Endothelial cell (in vitro differentiated cells): ENCODE data around the gene MCAT. TPM values are rescaled to one million over a fixed set of nuclear protein-coding genes. Genes with fewer than 3 reads are reported as not detected.

Experiments used
- DNase-seq: peaks from one replicate; pipeline ENCODE4 v3.0.0; 2021; ENCODE audit warnings: low spot score
- H3K27ac Mint-ChIP-seq: one replicate; pipeline ENCODE4 v1.8.0; 2021; ENCODE audit warnings: mixed read lengths, inconsistent platforms; ENCODE audit not compliant: unreplicated experiment
- H3K27me3 Mint-ChIP-seq: one replicate; pipeline ENCODE4 v1.8.0; 2021; ENCODE audit warnings: mild to moderate bottlenecking, moderate library complexity, mixed read lengths, inconsistent platforms; ENCODE audit not compliant: unreplicated experiment
- H3K36me3 Mint-ChIP-seq: one replicate; pipeline ENCODE4 v1.8.0; 2021; ENCODE audit warnings: mild to moderate bottlenecking, low read depth, mixed read lengths, inconsistent platforms; ENCODE audit not compliant: unreplicated experiment
- H3K4me1 Mint-ChIP-seq: one replicate; pipeline ENCODE4 v1.8.0; 2021; ENCODE audit warnings: mild to moderate bottlenecking, mixed read lengths, inconsistent platforms; ENCODE audit not compliant: unreplicated experiment
- H3K4me3 Mint-ChIP-seq: one replicate; pipeline ENCODE4 v1.8.0; 2021; ENCODE audit warnings: mild to moderate bottlenecking, mixed read lengths, inconsistent platforms; ENCODE audit not compliant: unreplicated experiment
- H3K9me3 Mint-ChIP-seq: one replicate; pipeline ENCODE4 v1.8.0; 2021; ENCODE audit warnings: mixed read lengths, inconsistent platforms; ENCODE audit not compliant: unreplicated experiment
- total RNA-seq: library from RNA; stranded (reverse); fragmentation: NEBNext Ultra II Directional; extraction: Animal tissue kit (Norgen Biotek cat#: 25700); gene quantifications from one replicate; pipeline ENCODE4 v1.2.1, GENCODE V29; 2021; ENCODE audit not compliant: unreplicated experiment
- TF ChIP-seq, protein P1 (sequence below): fragments of 200-600 bp; sonication (generic); IDR thresholded peaks from one replicate; pipeline ENCODE4 v1.5.0; 2021; ENCODE audit warnings: antibody characterized with exemption; ENCODE audit not compliant: unreplicated experiment

Gene MCAT
- total RNA-seq, 1 donor from 2014 or later: 10.3 TPM

DNA sequence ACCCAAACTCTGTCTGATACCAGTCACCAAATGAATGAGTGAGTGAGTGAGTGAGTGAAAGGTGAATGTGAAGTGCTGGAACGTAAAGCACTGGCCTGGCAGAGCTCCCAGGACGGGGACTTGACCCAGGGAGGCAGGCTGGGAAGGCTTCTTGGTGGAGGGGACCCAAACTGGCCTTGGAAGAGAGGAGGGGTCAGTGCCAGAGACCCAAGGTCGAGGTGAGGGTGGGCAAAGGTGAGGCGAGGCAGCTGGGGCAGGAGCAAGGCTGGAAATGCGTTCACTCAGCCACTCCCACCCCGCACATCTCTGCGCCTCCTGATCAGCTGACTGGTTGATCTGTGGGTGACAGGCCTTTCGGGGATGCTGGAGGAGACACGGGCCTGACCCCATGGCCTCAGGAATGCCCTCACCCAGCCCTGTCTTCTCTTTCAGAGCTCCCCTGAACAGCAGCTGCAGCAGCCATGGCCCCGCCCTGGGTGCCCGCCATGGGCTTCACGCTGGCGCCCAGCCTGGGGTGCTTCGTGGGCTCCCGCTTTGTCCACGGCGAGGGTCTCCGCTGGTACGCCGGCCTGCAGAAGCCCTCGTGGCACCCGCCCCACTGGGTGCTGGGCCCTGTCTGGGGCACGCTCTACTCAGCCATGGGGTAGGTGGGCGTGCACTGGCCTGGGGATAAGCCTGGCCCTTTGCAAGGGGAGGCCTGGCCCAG is 15.7 kb upstream of the MCAT start:
- TF ChIP-seq, protein P1, sequence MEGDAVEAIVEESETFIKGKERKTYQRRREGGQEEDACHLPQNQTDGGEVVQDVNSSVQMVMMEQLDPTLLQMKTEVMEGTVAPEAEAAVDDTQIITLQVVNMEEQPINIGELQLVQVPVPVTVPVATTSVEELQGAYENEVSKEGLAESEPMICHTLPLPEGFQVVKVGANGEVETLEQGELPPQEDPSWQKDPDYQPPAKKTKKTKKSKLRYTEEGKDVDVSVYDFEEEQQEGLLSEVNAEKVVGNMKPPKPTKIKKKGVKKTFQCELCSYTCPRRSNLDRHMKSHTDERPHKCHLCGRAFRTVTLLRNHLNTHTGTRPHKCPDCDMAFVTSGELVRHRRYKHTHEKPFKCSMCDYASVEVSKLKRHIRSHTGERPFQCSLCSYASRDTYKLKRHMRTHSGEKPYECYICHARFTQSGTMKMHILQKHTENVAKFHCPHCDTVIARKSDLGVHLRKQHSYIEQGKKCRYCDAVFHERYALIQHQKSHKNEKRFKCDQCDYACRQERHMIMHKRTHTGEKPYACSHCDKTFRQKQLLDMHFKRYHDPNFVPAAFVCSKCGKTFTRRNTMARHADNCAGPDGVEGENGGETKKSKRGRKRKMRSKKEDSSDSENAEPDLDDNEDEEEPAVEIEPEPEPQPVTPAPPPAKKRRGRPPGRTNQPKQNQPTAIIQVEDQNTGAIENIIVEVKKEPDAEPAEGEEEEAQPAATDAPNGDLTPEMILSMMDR: no peak
- no peak overlapping the region for H3K27ac Mint-ChIP-seq
- peaks cover 2% of the 10 kb centered on the region for H3K4me1 Mint-ChIP-seq
- H3K9me3 Mint-ChIP-seq: no peaks in the 10 kb centered on the region
- DNase-seq: no peak
- no peaks in the 10 kb centered on the region for H3K36me3 Mint-ChIP-seq
- H3K27me3 Mint-ChIP-seq: peaks cover 6% of the 10 kb centered on the region
- no peak overlapping the region for H3K4me3 Mint-ChIP-seq

DNA sequence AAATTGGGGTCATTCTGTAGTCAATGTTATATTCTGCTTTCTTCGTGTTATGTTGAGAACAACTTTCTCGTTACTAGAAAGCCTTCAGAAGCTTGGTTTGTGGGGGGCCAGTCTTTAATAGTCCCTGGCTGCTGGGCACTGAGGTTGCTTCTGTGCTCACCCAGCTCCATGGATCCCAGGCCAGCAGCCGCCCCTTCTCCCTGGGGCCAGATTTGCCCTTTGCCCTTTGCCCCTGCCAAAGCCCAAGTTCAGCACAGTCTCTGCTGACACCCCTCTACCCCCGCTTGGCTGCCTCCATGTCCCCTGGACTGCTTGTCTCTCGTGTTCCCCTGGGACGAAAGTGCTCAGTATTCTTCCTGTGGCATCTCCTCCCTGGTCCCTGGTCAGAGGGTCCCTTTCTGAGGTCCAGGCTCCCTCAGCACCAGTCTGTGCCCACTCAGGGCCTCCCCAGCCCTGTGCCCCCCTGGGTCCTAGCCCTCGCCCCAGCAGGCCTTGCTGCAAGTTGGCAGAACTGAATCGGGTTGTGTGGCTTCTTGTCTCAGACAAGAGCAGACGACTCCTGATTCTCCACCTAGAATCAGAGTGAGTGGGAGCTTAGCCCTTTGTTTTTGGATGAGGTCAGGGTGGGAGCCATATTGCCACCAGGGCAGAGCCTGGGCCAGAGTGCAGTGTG is 14.8 kb upstream of the MCAT start:
- Mint-ChIP-seq H3K27ac (no peak overlapping the region), H3K36me3 (no peaks in the 10 kb centered on the region), H3K4me3 (no peak overlapping the region), H3K27me3 (peaks cover 6% of the 10 kb centered on the region), H3K9me3 (no peaks in the 10 kb centered on the region), H3K4me1 (peaks cover 1% of the 10 kb centered on the region)
- TF ChIP-seq, protein P1: no peak
- no peak for DNase-seq

DNA sequence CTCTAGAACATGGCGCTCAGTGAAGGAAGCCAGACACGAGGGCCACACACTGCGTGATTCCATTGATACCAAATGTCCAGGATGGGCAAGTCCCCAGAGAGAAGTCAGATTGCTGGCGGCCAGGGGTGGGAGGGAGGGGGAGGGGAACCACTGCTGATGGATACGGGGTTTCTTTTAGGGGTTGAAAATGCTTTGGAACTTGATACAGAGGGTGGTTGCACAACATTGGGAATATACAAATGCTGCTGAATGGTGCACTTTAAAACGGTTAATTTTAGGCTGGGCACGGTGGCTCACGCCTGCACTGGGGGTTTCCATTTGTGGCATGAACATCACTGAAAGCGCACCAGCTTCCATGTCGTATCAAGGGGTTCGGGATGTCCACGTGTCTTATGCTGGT is 13.2 kb upstream of the MCAT start:
- H3K4me3 Mint-ChIP-seq: no peak overlapping the region
- TF ChIP-seq, protein P1: no peak
- H3K27ac Mint-ChIP-seq: no peak overlapping the region
- H3K27me3 Mint-ChIP-seq: peaks cover 6% of the 10 kb centered on the region
- H3K9me3 Mint-ChIP-seq: no peaks in the 10 kb centered on the region
- H3K4me1 Mint-ChIP-seq: peaks cover 2% of the 10 kb centered on the region
- DNase-seq: no peak
- H3K36me3 Mint-ChIP-seq: no peaks in the 10 kb centered on the region

DNA sequence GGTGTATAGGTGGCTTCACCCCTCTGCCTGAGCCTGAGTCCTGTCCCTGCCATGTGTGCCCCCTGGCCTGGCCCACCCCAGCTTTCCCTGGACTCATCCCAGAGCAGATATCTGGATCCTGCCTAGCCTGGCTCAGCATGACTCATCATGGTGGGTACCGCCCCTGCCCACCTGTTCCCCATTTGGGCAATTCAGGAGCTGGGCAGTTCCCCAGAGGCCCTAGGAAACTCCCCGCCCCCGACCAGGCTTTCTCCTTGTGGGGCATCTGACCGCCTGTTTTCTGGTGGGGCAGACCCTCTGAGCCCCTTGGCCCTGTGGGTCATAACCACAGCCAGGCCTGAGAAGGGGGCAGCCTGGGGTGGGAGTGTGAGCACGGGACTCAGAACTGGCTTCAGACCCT is 12.6 kb upstream of the MCAT start:
- no peaks in the 10 kb centered on the region for H3K36me3 Mint-ChIP-seq
- DNase-seq: no peak
- H3K27ac Mint-ChIP-seq: no peak overlapping the region
- peaks cover 6% of the 10 kb centered on the region for H3K4me1 Mint-ChIP-seq
- H3K9me3 Mint-ChIP-seq: no peaks in the 10 kb centered on the region
- TF ChIP-seq, protein P1: no peak
- no peak overlapping the region for H3K4me3 Mint-ChIP-seq
- H3K27me3 Mint-ChIP-seq: peaks cover 9% of the 10 kb centered on the region

DNA sequence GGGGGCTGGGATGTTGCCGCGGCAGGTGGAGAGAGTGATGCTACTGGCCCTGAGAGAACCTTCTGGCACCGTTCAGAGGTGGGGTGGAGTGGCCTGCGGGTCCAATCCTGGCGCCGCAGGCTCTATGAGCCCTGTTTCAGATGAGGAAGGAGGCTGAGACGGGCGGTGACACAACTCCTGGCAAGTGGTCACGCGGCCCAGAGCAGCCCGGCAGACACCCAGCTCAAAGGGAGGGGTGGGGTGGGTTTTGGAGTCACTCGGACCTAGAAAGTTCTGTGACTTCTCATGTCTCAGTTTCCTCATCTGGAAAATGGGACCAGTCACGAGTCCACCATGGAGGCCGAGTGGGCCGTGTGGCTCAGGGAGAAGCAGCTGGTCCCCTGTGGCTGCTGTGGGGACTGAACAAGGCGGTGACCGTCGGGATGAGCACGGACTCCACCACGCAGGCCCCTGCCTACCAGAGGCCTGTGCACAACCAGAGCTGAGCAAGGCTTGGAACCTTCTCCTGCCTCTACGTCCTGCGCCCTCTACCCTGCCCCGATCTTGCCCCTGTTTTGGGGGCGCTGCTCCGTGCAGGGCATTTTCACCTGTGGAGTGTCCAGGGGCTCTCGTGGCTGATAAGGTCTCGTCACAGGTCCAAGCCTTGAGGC is 11.8 kb upstream of the MCAT start:
- no peak overlapping the region for H3K4me3 Mint-ChIP-seq
- H3K27ac Mint-ChIP-seq: no peak overlapping the region
- no peaks in the 10 kb centered on the region for H3K9me3 Mint-ChIP-seq
- peaks cover 8% of the 10 kb centered on the region for H3K4me1 Mint-ChIP-seq
- no peaks in the 10 kb centered on the region for H3K36me3 Mint-ChIP-seq
- DNase-seq: no peak
- H3K27me3 Mint-ChIP-seq: peaks cover 4% of the 10 kb centered on the region
- TF ChIP-seq, protein P1: no peak
